Kidney (tissue), 14 donors: ENCODE data around the gene SPATA9. TPM values are rescaled to one million over a fixed set of nuclear protein-coding genes. Genes with fewer than 3 reads are reported as not detected.
"Not testable (repeated sequence)": the region's sequence is repeated elsewhere in the genome, so short reads cannot be mapped to it uniquely, and the experiment has no call there.

ENCODE experiments used
- DNase-seq, 5 donors: peaks; one replicate each; pipeline ENCODE4 v3.0.0-alpha.2; 2013 to 2020
- FAIRE-seq: peaks from 2 replicates; lab custom pipeline; 2012; peaks lifted over from hg19 to GRCh38; lab: Jason Lieb, UNC
- H3K27ac ChIP-seq, 2 donors: one replicate each; pipeline ENCODE4 v1.7.0; 2013; ENCODE audit warnings: low read depth in 2 of 2, low read length in 2 of 2, inconsistent platforms in 1 of 2
- H3K27me3 ChIP-seq: one replicate; pipeline ENCODE4 v1.7.1; 2013; ENCODE audit warnings: low read length, inconsistent platforms; ENCODE audit not compliant: control insufficient read depth, insufficient read depth
- H3K36me3 ChIP-seq, 3 donors: one replicate each; pipeline versions ENCODE4 v1.7.0 to v1.7.1; 2013; ENCODE audit warnings: low read length in 3 of 3, control low read depth in 1 of 3, inconsistent platforms in 1 of 3; ENCODE audit not compliant: insufficient read depth in 3 of 3, control insufficient read depth in 2 of 3
- H3K4me1 ChIP-seq, 3 donors: one replicate each; pipeline versions ENCODE4 v1.7.0 to v1.7.1; 2013; ENCODE audit warnings: low read length in 3 of 3, inconsistent platforms in 1 of 3, low read depth in 1 of 3; ENCODE audit not compliant: control insufficient read depth in 2 of 3, insufficient read depth in 2 of 3
- H3K4me3 ChIP-seq, 3 donors: one replicate each; pipeline versions ENCODE4 v1.7.0 to v1.8.1; 2013; ENCODE audit warnings: low read length in 3 of 3, control low read depth in 1 of 3, inconsistent platforms in 1 of 3
- H3K9ac ChIP-seq, 3 donors: one replicate each; pipeline versions ENCODE4 v1.7.0 to v1.7.1; 2013; ENCODE audit warnings: low read length in 3 of 3, control low read depth in 1 of 3, inconsistent platforms in 1 of 3
- H3K9me3 ChIP-seq, 3 donors: one replicate each; pipeline versions ENCODE4 v1.7.0 to v1.7.1; 2013; ENCODE audit warnings: low read length in 3 of 3, control low read depth in 1 of 3, inconsistent platforms in 1 of 3; ENCODE audit not compliant: control insufficient read depth in 2 of 3, insufficient read depth in 1 of 3
- intact Hi-C: fragments of 100-400 bp; cut with DNase I; formaldehyde crosslinking; loops from one replicate; pipeline ENCODE4 v1.11.1; 2022
- polyA plus RNA-seq: library from polyadenylated mRNA; stranded (reverse); fragments of 350-450 nt; fragmentation: Illumina TruSeq; extraction: RNeasy Lipid Tissue Mini Kit (QIAGEN cat#74804); gene quantifications from one replicate; pipeline ENCODE4 v1.2.3, GENCODE V29; 2014; ENCODE audit warnings: low read depth, low replicate concordance; ENCODE audit not compliant: insufficient read depth
- total RNA-seq: library from RNA; stranded (reverse); fragmentation: NEBNext Ultra II Directional; extraction: Animal tissue kit (Norgen Biotek cat#: 25700); gene quantifications from one replicate; pipeline ENCODE4 v1.2.1, GENCODE V29; 2021
- TF ChIP-seq, protein P1 (sequence below): IDR thresholded peaks from 3 replicates; pipeline ENCODE4 v1.5.1; 2012; ENCODE audit warnings: mild to moderate bottlenecking, moderate library complexity, borderline replicate concordance; ENCODE audit not compliant: insufficient read depth; ENCODE audit errors: extremely low read depth
- donor health status: control.
- donor health status: control.
- donor health status: control.
- donor health status: control.
- donor health status: control.
- donor health status: DM: yes; HTN: yes; CAD: no.
- donor health status: Normal renal cell carcinoma (clear cell type).

Gene SPATA9
- total and polyA plus RNA-seq, 2 donors from 2014 or later = 1.0 to 1.1 TPM

DNA sequence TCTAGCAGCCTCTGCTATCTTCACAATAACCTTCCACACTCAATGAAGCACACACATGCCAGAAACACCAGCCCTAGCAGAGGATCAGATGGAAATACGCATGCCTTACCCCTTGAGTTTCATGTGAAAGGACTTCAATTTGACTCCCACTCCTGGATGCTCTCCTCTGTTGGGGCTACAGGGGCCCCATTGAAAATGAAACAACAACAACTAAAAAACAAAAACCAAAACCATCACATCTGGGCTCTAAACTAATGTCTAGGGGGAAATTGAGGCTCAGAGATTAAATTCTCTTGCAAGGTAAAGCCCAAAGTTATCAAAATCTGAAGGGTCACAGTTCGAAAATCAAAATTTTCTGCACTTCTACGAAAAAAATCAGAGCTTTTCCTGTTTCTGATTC lies 44.2 kb downstream of the SPATA9 start:
- Histone ChIP-seq H3K4me3 (no peak overlapping the region), H3K27me3 (no peaks in the 10 kb centered on the region), H3K27ac (no peak overlapping the region), H3K36me3 (no peaks in the 10 kb centered on the region), H3K4me1 (no peaks in the 10 kb centered on the region), H3K9ac (no peak overlapping the region), H3K9me3 (no peaks in the 10 kb centered on the region)
- TF ChIP-seq, protein P1, sequence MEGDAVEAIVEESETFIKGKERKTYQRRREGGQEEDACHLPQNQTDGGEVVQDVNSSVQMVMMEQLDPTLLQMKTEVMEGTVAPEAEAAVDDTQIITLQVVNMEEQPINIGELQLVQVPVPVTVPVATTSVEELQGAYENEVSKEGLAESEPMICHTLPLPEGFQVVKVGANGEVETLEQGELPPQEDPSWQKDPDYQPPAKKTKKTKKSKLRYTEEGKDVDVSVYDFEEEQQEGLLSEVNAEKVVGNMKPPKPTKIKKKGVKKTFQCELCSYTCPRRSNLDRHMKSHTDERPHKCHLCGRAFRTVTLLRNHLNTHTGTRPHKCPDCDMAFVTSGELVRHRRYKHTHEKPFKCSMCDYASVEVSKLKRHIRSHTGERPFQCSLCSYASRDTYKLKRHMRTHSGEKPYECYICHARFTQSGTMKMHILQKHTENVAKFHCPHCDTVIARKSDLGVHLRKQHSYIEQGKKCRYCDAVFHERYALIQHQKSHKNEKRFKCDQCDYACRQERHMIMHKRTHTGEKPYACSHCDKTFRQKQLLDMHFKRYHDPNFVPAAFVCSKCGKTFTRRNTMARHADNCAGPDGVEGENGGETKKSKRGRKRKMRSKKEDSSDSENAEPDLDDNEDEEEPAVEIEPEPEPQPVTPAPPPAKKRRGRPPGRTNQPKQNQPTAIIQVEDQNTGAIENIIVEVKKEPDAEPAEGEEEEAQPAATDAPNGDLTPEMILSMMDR = no peak
- intact Hi-C loops = no loop called here
- no peak for FAIRE-seq
- DNase-seq = no peak

DNA sequence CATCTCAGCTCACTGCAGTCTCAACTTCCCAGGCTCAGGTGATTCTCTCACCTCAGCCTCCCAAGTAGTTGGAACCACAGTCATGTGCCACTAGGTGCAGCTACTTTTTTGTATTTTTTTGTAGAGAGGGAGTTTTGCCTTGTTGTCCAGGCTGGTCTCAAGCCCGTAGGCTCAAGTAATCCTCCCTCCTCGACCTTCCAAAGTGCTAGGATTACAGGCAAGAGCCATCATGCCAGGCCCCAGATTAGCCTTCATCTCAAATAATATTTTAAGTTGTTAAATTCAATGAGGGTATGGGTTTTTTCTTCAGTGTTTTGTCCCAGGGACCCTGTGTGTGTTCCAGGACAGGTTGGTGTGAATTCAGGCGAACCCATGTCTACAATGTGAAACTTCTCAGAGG lies 48.7 kb downstream of the SPATA9 start:
- intact Hi-C loops = no loop called here
- Histone ChIP-seq H3K27me3 (no peaks in the 10 kb centered on the region), H3K9ac (no peak overlapping the region), H3K27ac (no peak overlapping the region), H3K4me1 (no peaks in the 10 kb centered on the region), H3K4me3 (no peak overlapping the region), H3K9me3 (no peaks in the 10 kb centered on the region), H3K36me3 (no peaks in the 10 kb centered on the region)
- DNase-seq = no peak
- TF ChIP-seq, protein P1 = no peak
- FAIRE-seq = no peak

DNA sequence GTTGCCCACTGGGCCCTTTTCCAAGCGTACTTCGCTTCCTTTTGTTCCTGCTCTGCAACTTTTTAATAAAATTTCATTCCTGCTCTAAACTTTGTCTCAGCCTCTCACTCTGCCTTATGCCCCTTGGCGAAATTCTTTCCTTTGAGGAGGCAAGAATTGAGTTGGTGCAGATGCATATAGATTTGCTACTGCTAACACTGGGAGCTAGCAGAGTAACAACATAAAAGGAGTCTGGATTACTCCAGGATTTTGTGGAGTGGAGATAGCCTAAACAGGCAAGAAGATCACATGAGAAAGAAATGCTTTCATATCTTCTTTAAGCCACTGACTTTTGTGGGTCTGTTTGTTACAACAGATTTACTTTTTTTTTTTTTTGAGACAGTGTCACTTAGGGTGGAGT lies 49.1 kb downstream of the SPATA9 start:
- no peak for FAIRE-seq
- Histone ChIP-seq H3K9me3 (no peaks in the 10 kb centered on the region), H3K27me3 (no peaks in the 10 kb centered on the region), H3K9ac (no peak overlapping the region), H3K4me3 (no peak overlapping the region), H3K4me1 (no peaks in the 10 kb centered on the region), H3K27ac (no peak overlapping the region), H3K36me3 (no peaks in the 10 kb centered on the region)
- intact Hi-C loops = no loop called here
- DNase-seq = no peak
- TF ChIP-seq, protein P1 = no peak

DNA sequence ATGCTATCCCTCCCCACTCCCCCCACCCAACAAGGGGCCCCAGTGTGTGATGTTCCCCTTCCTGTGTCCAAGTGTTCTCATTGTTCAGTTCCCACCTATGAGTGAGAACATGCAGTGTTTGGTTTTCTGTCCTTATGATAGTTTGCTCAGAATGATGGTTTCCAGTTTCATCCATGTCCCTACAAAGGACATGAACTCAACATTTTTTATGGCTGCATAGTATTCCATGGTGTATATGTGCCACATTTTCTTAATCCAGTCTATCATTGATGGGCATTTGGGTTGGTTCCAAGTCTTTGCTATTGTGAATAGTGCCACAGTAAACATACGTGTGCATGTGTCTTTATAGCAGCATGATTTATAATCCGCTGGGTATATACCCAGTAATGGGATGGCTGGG lies 49.8 kb downstream of the SPATA9 start:
- H3K27me3 ChIP-seq, H3K4me3 ChIP-seq, H3K27ac ChIP-seq, FAIRE-seq, H3K36me3 ChIP-seq, intact Hi-C loops, DNase-seq, H3K9me3 ChIP-seq, H3K4me1 ChIP-seq, H3K9ac ChIP-seq: not testable (repeated sequence)
